NCI-H446 (cell line): ENCODE data around the gene MRNIP.
"Not testable (repeated sequence)": the region's sequence is repeated elsewhere in the genome, so short reads cannot be mapped to it uniquely, and the experiment has no call there.

ENCODE experiments used
- DNase-seq, 2 experiments: peaks; one replicate each; lab custom pipeline; 2025; lab: John Stamatoyannopoulos, UW

MRNIP gene

DNA sequence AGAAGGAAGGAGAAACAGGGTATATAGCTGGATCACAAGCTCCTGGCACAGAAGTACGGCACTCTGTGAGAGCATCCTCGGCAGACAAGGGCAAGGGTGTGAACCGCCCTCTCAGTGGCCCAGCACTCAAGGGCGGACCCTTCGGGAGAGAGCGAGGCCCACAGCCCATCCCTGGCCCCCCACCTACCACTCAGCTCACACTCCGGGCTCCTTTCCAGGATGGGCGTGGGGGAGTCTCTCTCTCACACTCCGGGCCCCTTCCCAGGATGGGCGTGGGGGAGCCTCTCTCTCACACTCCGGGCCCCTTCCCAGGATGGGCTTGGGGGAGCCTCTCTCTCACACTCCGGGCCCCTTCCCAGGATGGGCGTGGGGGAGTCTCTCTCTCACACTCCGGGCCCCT, 12.9 kb upstream of the MRNIP start:
- not testable (repeated sequence) for DNase-seq

DNA sequence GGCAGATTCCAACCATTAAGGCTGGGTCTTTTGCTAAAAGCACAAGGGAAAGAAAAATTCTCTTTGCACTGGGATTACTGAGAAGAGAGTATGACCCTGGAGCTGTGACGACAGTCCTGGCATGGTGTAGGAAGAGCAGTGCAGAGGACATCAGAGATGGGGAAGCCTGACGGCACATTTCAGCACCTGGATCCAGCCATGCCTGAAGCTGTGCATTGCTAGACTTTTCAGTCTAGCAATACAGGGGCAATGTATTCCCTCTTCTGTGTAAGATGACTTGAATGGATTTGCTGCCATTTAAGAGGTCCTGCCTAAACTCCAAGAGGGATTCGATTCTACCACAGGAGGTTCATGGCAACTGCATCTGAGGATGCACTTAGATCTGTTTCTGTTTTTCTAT, 12.3 kb upstream of the MRNIP start:
- no peak for DNase-seq

DNA sequence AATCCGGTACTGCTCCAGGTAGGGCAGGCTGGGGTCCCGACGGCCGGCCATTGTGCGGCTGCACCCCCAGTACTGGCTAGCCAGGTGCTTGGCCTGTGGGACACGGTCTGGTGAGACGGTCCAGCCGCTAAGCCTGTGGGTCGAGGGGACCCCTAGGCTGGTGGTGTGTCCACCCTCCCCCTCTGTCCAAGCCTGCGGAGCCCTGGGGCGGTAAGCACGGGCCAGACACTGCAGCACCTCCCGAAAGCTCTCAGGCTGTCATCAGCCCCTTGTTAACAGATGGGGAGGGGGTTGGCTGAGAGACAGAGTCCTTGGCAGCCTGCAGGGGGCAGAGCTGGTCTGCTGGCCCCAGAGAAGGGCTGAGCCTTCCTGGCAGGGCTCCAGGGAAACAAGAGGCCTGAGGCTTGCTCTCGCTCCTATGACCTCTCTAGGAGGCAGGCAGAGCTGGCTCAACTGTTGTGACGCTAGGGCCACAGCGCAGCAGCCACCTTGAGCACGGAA, 11.8 kb upstream of the MRNIP start:
- DNase-seq = peak in 1 of 2 experiments; percentile 55

DNA sequence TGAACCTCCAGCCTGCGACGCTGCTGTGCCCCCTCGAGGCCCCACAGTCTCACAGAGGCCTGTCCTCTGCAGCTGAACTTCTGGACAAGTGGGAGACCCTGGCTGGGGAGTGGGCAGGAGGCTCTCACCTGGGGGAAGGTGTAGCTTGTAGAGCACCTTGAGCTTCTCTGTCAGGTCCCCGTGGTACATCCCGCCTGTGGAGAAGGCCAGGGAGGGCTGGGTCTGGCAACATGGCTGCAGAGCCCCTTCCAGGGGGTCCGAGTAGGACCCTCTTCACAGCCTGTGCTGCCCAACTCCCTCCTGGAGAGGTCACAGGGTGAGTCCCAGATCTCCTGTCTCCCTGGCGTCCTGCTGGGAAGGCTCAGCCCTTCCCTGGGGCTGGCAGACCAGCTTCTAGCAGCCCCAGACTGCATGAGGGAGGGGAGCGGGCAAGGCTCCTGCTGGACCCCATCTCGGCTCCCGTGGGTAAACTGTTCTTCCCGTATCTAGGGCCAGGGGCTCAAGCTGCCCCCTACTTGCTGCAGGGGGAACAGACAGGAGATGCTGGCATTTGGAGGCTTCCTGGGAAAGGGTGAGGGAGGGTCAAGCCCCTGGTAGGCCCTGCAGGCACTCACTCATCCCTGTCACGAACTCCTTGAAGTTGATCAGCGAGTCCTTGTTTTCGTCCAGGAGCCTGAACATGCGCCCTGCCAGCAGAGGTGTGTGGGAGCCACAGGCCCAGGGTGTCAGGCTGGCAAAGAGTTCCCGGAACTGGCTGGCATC, 11.2 kb upstream of the MRNIP start:
- no peak for DNase-seq

DNA sequence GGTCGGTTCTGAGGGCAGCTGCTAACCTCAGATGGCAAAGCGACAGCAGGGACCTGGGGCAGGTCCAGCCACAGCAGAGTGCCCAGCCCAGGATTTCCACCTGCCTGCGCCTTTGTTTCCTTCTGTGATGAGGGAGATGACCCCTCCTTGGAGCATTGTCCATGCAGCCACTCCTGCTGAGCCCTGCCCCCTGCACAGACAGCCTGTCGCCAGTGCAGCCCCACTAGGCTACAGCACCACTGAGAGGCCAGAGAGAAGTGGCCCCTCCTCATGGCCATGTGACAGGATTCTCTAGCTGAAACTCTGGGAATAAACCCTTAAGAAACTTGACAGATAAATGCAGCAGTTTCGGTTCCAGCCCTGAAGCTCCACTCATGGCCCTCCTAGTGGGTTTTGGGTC, 10.5 kb upstream of the MRNIP start:
- DNase-seq = no peak

DNA sequence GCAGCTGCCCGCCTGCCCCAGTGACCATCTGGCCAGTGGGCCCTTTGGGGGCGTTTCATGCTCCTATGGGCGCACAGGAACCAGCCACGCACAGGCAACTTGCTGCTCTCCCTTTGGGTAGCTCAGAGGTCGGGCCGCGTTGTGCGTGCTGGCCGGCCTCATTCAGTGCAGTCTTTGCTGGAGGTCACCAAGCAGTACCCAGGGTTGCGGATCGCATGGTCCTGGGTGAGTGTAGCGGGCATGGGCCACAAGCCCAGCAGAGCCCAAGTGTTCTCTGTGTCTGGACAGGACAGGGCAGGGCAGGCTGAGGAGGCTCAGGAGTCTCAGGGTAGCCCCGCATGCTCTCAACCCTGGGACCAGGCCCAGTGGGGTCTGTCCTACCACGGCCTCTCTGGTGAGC, 9.9 kb upstream of the MRNIP start:
- DNase-seq = no peak

DNA sequence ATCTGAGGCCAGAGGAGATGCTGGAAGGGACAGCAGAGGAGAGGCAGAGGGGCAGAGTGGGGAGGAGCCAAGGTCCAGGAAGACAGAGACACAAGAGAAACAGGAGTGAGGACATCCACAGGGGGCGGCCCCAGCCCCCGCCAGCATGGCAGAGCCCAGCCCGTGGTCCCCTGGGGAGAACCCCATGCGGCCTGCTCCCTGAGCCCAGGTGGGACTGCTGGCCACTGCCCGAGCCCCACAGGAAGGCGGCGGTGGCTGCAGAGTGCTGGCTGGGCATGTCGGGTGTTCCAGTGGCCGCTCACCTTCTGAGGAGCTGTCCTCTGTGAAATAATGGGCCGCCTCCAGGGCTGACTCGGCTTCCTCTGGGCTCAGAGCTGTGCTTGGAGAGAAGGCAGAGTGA, 8.9 kb upstream of the MRNIP start:
- no peak for DNase-seq

DNA sequence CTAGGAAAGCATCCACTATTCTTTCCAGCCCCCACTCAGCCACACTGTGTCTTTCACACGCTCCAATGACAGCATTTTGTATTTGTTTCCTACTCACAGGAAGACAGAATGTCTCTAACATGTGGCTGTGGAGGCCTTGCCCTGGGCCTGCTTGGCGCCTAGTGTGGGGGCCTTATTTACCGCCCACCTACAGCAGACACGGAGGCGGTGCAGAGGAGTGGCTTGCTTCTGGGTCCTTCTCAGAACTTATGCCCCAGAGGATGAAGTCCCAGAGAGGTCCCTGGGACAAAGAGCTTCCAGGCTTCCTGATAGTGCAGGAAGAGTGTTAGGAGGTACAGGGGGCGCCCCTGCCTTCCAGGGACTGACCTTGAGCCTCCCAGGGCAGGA, 8.5 kb upstream of the MRNIP start:
- no peak for DNase-seq

DNA sequence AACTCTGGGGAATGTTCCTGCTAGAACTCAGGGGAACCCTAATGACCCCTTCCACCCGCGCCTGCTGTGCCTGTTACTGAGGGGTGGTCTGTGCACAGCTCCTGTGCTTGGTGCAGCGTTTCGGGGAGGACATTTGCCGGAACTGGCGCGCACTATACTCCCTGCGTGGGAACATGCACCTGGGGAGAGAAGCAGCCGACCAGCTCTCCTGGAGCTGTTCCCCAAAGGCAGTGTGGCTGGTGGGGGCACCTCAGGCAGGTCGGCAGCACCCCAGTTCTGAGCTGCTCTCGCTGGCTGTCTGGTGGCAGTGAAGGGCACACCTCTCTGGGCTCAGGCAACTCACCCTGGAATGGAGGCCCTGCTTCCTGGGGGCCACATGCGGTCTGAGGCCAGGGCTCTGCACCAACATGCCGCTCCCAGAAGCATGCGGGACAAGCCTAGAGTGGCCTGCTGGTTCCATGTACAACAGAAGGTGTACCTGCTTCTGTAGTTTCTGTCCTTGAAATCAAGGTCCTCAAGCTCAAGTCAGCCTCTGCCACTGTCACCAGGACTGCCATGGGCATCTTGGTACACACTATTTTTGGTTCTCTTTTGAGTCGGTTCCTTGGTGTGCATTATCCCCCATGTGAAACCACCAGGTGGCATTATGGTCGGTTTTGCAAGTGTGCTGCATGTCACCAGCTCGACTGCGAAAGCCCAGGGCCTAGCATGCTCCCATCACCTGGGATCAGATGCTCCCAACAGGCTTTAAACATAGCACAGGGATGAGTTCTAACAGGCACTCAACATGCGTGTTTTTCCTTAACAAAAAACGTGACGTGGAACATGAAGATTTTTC, 7.8 kb upstream of the MRNIP start:
- DNase-seq = no peak

DNA sequence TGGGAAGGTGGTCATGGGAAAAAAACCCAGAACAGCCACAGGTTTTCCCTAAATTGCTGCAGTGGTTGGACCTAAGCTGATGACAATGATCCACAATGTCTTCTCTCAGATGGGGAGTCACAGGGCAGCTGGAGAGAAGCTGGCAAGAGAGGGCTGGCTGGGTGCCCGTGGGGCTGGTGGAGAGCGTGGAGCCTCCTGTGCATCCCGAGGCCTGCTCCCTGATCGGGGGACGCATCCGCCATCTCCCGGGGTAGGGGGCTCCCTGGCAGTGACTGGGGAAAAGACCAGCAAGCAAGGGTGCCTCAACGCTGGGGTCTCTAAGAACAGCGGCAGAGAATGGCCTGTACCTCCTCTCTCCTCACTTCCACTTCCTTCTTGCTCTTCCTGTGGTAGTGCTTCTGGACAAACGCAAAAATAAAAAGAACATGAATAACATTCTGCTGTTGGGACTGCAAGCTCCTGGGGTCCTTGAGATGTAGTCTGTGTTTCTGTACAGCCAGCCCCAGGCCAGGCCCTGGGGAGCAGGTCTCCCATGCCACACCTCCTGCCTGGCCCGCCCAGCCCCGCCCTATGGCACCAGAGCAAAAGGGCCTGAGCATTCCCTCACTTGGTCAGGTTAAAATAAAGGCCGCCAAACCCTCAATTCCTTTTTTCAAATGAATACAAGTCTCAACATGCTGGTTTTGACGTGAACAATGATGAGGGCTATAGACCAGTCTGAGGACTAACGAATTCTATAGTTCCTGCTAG, 7.0 kb upstream of the MRNIP start:
- no peak for DNase-seq

DNA sequence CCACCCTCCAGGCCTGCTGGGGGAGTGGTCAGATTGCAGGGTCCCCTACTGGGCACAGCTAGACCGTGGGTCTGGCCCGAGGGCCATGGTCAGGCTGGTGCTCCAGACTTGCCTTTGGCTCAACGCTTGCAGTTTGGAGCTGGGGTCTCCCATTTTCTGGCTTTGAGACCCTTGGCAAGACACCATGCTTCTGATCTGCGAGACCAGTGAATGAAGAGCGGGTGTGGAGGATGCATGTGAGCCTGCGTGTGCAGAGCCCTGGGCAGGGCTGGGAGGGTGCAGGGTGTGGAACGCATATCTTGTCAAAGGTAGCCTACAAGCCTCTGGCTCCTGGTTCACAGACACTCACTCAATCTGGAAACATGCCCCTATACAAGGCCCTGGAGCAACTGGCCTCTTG, 6.1 kb upstream of the MRNIP start:
- DNase-seq = no peak

DNA sequence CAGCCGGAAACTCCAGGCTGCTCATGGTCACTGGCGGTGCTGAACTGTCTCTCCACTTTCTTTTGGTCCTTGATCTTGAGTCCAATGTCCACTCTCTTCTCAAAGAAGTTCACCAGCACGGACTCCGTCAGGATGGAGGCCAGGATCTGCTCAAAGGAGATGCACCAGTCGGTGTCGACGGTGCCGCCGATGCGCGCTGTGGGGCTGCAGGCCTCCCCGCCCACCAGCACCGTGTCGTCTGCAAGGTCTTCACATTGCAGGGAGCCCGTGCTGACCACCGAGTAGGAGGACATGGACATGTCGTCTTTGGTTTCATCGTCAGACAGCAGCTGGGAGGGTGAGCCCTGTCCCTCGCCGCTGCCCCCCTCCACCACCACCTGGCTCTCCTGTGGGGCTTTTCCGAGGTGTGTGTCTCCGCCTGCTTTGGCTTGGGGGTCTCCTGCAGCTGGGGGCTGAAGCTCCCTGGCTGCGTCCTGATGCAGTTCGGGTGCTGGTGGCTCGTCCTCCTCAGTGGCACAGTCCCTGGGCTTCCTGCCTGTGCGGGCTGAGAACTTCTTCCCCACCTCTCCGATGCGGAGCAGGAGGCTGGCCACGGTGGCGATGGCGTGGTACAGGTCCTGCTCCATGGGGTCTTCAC, 5.0 kb upstream of the MRNIP start:
- no peak for DNase-seq

DNA sequence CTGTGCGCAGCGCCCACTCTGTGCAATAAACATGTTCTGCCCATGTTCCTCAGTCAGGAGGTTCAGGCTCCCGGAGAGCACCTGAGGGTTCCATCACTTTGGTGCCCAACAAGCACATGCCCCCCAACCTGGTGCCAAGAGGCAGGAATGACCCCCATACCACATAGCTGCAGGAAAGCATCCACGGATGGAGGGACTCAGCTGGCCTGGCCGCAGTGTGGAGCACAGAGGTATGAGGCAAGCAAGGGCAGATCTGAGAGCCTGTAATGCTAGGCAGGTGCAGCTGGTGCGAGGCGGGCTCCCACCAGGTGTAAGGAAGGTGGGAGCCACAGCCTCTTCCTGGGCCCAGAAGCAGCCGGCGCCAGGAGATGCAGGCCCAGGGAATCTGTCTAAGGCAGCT, 4.3 kb upstream of the MRNIP start:
- DNase-seq = no peak

DNA sequence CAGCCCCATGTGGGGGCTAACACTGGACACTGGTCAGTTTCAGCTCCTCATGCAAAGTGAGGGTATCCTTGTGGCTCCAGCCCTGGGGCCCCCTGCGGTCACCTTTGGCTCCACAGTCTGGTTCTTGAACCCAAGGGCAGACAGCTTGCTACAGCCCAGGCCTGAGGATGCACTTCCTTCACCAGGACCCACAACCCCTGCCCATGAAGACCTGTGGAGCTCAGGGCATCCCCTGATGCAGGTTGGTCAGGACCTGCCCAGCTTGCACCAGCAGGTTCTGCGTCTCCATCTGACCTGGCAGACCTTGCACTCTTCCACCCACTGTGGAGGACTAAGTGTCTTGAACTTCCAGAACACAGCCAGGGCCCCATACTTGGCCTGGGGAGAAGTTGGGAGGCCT, 3.7 kb upstream of the MRNIP start:
- no peak for DNase-seq

DNA sequence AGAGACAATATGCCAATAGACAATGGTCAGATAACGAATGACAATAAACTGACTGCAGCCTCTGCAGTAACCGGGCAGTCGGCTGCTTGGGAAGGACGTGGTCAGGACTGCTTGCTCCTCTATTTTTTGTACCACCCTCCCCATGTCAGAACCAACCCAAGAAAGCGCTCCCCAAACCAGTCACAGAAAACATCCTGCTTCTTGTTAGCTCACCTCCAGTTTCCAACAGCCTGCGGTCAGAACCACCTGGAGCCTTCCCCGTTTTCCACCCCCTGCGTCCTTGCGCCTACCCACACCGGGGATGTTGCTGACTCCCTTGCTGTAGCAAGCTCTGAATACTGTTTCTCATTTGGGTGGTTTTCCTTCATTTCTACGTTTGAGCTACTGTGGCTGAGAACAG, 1.7 kb upstream of the MRNIP start:
- no peak for DNase-seq

DNA sequence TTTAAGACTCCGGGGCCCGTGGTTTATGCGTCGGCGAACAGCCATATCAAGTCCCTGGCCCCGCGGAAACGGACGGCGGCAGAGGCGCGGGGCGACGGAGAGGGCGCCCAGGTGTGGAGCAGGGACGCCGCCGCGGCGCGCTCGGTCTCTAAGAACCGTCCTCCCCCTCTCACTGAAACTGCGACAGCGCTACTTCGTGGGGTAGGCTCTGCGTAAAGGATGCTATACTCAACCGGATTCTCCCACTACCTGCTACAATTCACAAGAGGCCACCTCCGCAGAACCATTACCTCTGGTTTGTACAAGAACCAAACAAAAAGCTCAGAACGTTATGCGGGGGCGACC, 404 bp downstream of the MRNIP start:
- no peak for DNase-seq

DNA sequence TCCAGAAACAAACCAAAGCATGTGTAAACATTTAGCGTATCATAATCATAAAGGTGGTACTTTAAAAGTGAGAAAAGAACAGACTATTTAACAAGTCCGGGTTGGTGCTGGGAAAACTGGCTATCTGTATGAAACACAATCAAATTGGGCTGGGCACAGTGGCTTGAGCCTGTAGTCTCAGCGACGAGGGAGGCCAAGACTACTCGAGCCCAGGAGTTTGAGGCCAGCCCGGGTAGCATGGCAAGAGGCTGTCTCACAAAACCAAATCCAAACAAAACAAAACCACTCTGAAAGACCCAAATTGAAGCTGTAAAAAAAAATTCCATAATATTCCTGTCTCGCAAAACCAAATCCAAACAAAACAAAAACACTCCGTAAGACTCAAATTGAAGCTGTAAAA, 4.3 kb downstream of the MRNIP start:
- DNase-seq = no peak

DNA sequence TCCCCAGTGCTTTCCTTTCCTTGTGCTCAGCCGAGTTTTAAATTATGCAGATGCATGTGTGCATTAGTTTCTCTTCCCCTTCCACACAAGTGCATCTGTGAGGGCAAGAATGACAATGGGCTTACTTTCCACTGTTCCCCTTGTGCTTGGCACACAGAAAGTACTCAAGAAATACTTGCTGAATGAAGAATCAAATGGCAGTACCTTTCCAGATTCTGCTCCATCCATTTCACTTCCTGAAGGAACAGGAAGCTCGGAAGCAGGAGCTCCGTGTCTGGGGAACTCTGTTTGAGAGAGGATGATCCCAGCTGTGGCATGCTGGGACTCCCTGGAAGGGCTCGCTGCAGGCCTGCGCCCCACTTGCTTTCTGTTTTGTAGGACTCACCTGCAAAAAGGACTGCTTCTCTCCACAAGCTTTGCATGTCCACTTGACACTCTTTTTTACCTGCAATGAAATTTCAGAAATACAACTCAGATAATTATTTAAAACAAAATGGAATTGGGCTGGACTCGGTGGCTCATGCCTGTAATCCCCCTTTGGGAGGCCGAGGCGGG, 5.5 kb downstream of the MRNIP start:
- no peak for DNase-seq

DNA sequence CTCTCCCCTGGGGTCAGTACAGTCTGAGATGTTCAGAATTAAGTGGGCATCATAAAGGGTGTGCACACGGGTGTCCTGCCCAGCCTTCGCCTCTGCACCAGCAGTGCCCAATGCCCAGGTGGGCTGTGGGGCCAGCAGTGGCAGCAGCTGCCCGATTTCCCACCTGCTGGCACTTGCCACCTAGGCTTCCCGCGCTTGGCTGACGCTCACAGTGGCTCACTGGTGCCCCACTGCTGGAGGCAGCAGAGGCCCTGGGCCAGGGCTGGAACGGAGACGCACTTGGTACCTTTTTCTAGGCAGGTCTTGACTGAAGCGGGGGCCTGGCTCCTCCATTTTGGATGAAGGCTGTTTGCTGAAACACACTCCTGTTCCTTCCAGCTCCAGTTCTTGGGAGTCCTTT, 17.0 kb downstream of the MRNIP start:
- no peak for DNase-seq

DNA sequence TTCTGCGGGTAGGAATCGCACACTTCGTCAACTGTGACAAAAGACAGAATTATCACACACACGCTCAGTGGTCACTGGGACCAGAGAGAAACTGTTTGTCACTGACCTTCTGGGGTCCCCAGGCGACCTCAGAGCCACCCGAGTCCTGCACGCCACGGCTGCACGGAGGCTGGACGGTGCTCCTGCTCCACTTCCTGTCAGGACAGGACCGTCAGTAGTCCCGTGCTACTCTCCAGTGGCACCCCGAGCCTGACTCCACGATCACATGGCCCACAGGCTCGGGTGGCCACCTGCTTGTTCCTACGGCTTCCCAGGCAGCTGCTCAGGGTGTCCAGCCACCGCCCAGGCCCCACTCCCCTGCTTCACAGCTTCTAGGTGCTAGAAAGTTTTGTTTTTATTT, 17.9 kb downstream of the MRNIP start:
- no peak for DNase-seq

DNA sequence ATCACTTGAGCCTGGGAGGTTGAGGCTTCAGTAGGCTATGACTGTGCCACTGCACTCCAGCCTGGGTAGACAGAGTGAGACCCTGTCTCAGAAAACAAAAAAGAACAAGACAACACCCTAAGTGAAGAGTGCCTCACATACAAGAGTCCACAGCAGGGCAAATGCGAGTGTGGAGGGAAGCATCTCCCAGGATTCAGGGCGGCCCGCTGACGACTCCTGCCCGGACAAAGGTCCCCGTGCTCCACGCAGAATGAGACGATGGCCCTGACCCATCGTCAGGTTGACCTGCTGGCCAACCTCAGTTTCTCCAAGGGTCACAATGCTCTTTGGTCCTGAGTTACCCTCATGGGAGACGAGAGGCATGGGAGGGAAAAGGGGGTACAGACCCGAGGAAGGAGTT, 18.3 kb downstream of the MRNIP start:
- DNase-seq = no peak
